ENCODE results near the gene FBLN2.

DNA sequence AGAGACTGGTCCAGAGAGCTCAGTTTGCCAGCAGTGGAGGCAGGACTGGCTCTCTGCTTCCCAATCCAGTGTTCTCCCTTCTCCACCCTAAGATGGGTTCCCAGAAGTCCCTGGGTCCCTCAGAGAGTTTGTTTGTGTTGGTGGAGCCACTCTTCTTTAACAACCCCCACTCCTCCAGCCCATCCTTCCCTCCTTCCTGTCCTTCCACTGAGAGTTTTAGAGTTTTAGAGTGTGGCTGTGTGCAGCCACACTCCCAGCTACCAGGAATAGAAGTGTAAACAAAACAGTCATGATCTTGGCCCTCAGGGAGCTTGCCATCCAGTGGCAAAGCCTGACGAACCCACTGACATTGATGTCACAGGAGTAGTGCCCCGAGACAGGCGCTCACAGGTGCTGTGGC is 12.5 kb upstream of the FBLN2 start:
- TF ChIP-seq, protein P1, sequence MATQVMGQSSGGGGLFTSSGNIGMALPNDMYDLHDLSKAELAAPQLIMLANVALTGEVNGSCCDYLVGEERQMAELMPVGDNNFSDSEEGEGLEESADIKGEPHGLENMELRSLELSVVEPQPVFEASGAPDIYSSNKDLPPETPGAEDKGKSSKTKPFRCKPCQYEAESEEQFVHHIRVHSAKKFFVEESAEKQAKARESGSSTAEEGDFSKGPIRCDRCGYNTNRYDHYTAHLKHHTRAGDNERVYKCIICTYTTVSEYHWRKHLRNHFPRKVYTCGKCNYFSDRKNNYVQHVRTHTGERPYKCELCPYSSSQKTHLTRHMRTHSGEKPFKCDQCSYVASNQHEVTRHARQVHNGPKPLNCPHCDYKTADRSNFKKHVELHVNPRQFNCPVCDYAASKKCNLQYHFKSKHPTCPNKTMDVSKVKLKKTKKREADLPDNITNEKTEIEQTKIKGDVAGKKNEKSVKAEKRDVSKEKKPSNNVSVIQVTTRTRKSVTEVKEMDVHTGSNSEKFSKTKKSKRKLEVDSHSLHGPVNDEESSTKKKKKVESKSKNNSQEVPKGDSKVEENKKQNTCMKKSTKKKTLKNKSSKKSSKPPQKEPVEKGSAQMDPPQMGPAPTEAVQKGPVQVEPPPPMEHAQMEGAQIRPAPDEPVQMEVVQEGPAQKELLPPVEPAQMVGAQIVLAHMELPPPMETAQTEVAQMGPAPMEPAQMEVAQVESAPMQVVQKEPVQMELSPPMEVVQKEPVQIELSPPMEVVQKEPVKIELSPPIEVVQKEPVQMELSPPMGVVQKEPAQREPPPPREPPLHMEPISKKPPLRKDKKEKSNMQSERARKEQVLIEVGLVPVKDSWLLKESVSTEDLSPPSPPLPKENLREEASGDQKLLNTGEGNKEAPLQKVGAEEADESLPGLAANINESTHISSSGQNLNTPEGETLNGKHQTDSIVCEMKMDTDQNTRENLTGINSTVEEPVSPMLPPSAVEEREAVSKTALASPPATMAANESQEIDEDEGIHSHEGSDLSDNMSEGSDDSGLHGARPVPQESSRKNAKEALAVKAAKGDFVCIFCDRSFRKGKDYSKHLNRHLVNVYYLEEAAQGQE (IDR thresholded peaks at IDR 0.05; ENCODE audit: insufficient replicate concordance, low read depth), result no peak
- TF ChIP-seq, protein P2, sequence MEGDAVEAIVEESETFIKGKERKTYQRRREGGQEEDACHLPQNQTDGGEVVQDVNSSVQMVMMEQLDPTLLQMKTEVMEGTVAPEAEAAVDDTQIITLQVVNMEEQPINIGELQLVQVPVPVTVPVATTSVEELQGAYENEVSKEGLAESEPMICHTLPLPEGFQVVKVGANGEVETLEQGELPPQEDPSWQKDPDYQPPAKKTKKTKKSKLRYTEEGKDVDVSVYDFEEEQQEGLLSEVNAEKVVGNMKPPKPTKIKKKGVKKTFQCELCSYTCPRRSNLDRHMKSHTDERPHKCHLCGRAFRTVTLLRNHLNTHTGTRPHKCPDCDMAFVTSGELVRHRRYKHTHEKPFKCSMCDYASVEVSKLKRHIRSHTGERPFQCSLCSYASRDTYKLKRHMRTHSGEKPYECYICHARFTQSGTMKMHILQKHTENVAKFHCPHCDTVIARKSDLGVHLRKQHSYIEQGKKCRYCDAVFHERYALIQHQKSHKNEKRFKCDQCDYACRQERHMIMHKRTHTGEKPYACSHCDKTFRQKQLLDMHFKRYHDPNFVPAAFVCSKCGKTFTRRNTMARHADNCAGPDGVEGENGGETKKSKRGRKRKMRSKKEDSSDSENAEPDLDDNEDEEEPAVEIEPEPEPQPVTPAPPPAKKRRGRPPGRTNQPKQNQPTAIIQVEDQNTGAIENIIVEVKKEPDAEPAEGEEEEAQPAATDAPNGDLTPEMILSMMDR (IDR thresholded peaks at IDR 0.05; ENCODE audit: insufficient read depth, low read length), result no peak
- TF ChIP-seq POLR2AphosphoS5 (IDR thresholded peaks at IDR 0.05; ENCODE audit: low read depth), result no peak
- no peak for TF ChIP-seq GABPA (IDR thresholded peaks at IDR 0.05; ENCODE audit: low read depth)
- no peak for TF ChIP-seq SPI1 (IDR thresholded peaks at IDR 0.05; ENCODE audit: borderline replicate concordance, low read depth)

Measured in HL-60 (cell line).